Adrenal gland (tissue), 5 donors: ENCODE data around the gene EXOC6B.

Experiments used
- CTCF ChIP-seq, 6 experiments: fragments of 450-650 bp in 4 of 6; fragments of 200-600 bp in 2 of 6; sonication (generic) in 1 of 6; IDR thresholded peaks; 1 replicate in 5 of 6; 2 replicates in 1 of 6; pipeline versions ENCODE4 v1.5.1 to v1.8.0; 2016 to 2021; ENCODE audit warnings: antibody characterized with exemption in 6 of 6, mild to moderate bottlenecking in 2 of 6, moderate library complexity in 1 of 6
- POLR2A ChIP-seq, 2 donors: fragments of 450-650 bp; IDR thresholded peaks; one replicate each; pipeline ENCODE4 v1.6.1; 2017; ENCODE audit warnings: antibody characterized with exemption in 2 of 2, mild to moderate bottlenecking in 2 of 2, moderate library complexity in 1 of 2
- donor health status: DM: no; HTN: no; CAD: no.

- no peak for TF ChIP-seq POLR2A (IDR thresholded peaks at IDR 0.05)
- no peak for TF ChIP-seq CTCF (IDR thresholded peaks at IDR 0.05)
These were observed 147.8 kb downstream of the EXOC6B start for GRCh38 chr2:72678024-72678423.
